H9 (cell line): ENCODE results near the gene ERC1. TPM values are rescaled to one million over a fixed set of nuclear protein-coding genes. Genes with fewer than 3 reads are reported as not detected.

Experiments
- DNase-seq: peaks from one replicate; pipeline ENCODE4 v3.0.0-alpha.2; 2017
- H2AFZ ChIP-seq: one replicate; pipeline ENCODE4 v1.6.1; 2013; ENCODE audit warnings: mild to moderate bottlenecking, low read length, control low read depth, moderate library complexity
- H2AK5ac ChIP-seq: 2 replicates; pipeline ENCODE4 v1.6.1; 2013; ENCODE audit warnings: low read length, control low read depth, mixed read lengths; ENCODE audit not compliant: insufficient read length
- H2BK120ac ChIP-seq: one replicate; pipeline ENCODE4 v1.6.1; 2013; ENCODE audit warnings: low read depth, mild to moderate bottlenecking, low read length, control low read depth, inconsistent platforms; ENCODE audit not compliant: poor library complexity, severe bottlenecking
- H2BK12ac ChIP-seq: 2 replicates; pipeline ENCODE4 v1.6.1; 2013; ENCODE audit warnings: low read length, control low read depth, mixed read lengths, low read depth; ENCODE audit not compliant: insufficient read length
- H2BK15ac ChIP-seq: 2 replicates; pipeline ENCODE4 v1.6.1; 2013; ENCODE audit warnings: low read depth, low read length, control low read depth
- H2BK20ac ChIP-seq: one replicate; pipeline ENCODE4 v1.6.1; 2013; ENCODE audit warnings: low read depth, mild to moderate bottlenecking, low read length, control low read depth, inconsistent platforms; ENCODE audit not compliant: poor library complexity, severe bottlenecking
- H2BK5ac ChIP-seq: 2 replicates; pipeline ENCODE4 v1.6.1; 2013; ENCODE audit warnings: low read length, control low read depth, mixed read lengths; ENCODE audit not compliant: insufficient read length
- H3K14ac ChIP-seq: 2 replicates; pipeline ENCODE4 v1.6.1; 2013; ENCODE audit warnings: low read length, control low read depth; ENCODE audit not compliant: insufficient read depth
- H3K18ac ChIP-seq: 2 replicates; pipeline ENCODE4 v1.6.1; 2013; ENCODE audit warnings: low read depth, mild to moderate bottlenecking, mixed read lengths, low read length, control low read depth; ENCODE audit not compliant: insufficient read length
- H3K23ac ChIP-seq: 2 replicates; pipeline ENCODE4 v1.6.1; 2013; ENCODE audit warnings: low read length, control low read depth, mixed read lengths, low read depth; ENCODE audit not compliant: insufficient read length
- H3K23me2 ChIP-seq: 2 replicates; pipeline ENCODE4 v1.6.1; 2013; ENCODE audit warnings: low read depth, mild to moderate bottlenecking, mixed read lengths, low read length, control low read depth; ENCODE audit not compliant: insufficient read length, poor library complexity, severe bottlenecking
- H3K27ac ChIP-seq: 2 replicates; pipeline ENCODE4 v1.5.1; 2013; ENCODE audit warnings: low read length, control low read depth, mixed read lengths, low read depth; ENCODE audit not compliant: insufficient read length
- H3K27me3 ChIP-seq: 2 replicates; pipeline ENCODE4 v1.6.1; 2013; ENCODE audit warnings: low read length, control low read depth, inconsistent platforms; ENCODE audit not compliant: insufficient read depth
- H3K4ac ChIP-seq: 2 replicates; pipeline ENCODE4 v1.6.1; 2013; ENCODE audit warnings: low read depth, mild to moderate bottlenecking, control low read depth, inconsistent platforms, low read length, moderate library complexity
- H3K4me1 ChIP-seq: 2 replicates; pipeline ENCODE4 v1.6.1; 2013; ENCODE audit warnings: low read length, control low read depth, inconsistent platforms; ENCODE audit not compliant: insufficient read depth
- H3K4me2 ChIP-seq: 2 replicates; pipeline ENCODE4 v1.6.1; 2013; ENCODE audit warnings: low read length, control low read depth, mixed read lengths; ENCODE audit not compliant: insufficient read length, insufficient read depth
- H3K56ac ChIP-seq: 2 replicates; pipeline ENCODE4 v1.6.1; 2013; ENCODE audit warnings: low read depth, mild to moderate bottlenecking, mixed read lengths, low read length, control low read depth; ENCODE audit not compliant: insufficient read length
- H3K79me1 ChIP-seq: 2 replicates; pipeline ENCODE4 v1.6.1; 2013; ENCODE audit warnings: low read depth, mild to moderate bottlenecking, moderate library complexity, low read length, control low read depth, inconsistent platforms; ENCODE audit not compliant: insufficient read depth, poor library complexity, severe bottlenecking
- H3K79me2 ChIP-seq: 2 replicates; pipeline ENCODE4 v1.6.1; 2013; ENCODE audit warnings: low read length, control low read depth, inconsistent platforms; ENCODE audit not compliant: insufficient read depth
- H3K9ac ChIP-seq: 2 replicates; pipeline ENCODE4 v1.6.1; 2013; ENCODE audit warnings: low read length, control low read depth, mixed read lengths; ENCODE audit not compliant: insufficient read length; ENCODE audit errors: extremely low read depth
- H3K9me3 ChIP-seq: one replicate; pipeline ENCODE4 v1.6.1; 2013; ENCODE audit warnings: low read depth, low read length, inconsistent platforms; ENCODE audit not compliant: control insufficient read depth
- H3T11ph ChIP-seq: one replicate; pipeline ENCODE4 v1.6.1; 2013; ENCODE audit warnings: mild to moderate bottlenecking, low read length, control low read depth, inconsistent platforms
- H4K20me1 ChIP-seq: one replicate; pipeline ENCODE4 v1.6.1; 2013; ENCODE audit not compliant: control insufficient read depth, insufficient read length, insufficient read depth
- H4K5ac ChIP-seq: 2 replicates; pipeline ENCODE4 v1.6.1; 2013; ENCODE audit warnings: low read depth, mild to moderate bottlenecking, mixed read lengths, low read length, control low read depth; ENCODE audit not compliant: insufficient read length
- H4K8ac ChIP-seq: replicated peaks from 2 replicates; pipeline ENCODE4 v1.6.1; 2013; ENCODE audit warnings: low read length, control low read depth, mixed read lengths, low read depth; ENCODE audit not compliant: insufficient read length
- H4K91ac ChIP-seq: 2 replicates; pipeline ENCODE4 v1.6.1; 2013; ENCODE audit warnings: low read depth, mild to moderate bottlenecking, moderate library complexity, mixed read lengths, low read length, control low read depth; ENCODE audit not compliant: insufficient read length
- H3K27ac Mint-ChIP-seq, 3 experiments: 2 replicates in 2 of 3; 3 replicates in 1 of 3; pipeline ENCODE4 v1.8.0; 2020 to 2021; ENCODE audit warnings: mixed read lengths in 3 of 3, mild to moderate bottlenecking in 1 of 3, moderate library complexity in 1 of 3
- H3K27me3 Mint-ChIP-seq: 2 replicates; pipeline ENCODE4 v1.8.0; 2021; ENCODE audit warnings: low read depth, mild to moderate bottlenecking, moderate library complexity, mixed read lengths
- H3K36me3 Mint-ChIP-seq, 3 experiments: 2 replicates in 2 of 3; 3 replicates in 1 of 3; pipeline ENCODE4 v1.8.0; 2020 to 2021; ENCODE audit warnings: low read depth in 3 of 3, mixed read lengths in 3 of 3; ENCODE audit not compliant: insufficient read depth in 1 of 3
- H3K4me1 Mint-ChIP-seq, 2 experiments: 2 replicates each; pipeline ENCODE4 v1.8.0; 2020; ENCODE audit warnings: mixed read lengths in 2 of 2
- H3K4me3 Mint-ChIP-seq, 2 experiments: 2 replicates in 1 of 2; 3 replicates in 1 of 2; pipeline ENCODE4 v1.8.0; 2020 to 2021; ENCODE audit warnings: mild to moderate bottlenecking in 2 of 2, mixed read lengths in 2 of 2, moderate library complexity in 1 of 2
- H3K9me3 Mint-ChIP-seq, 2 experiments: 2 replicates in 1 of 2; 3 replicates in 1 of 2; pipeline ENCODE4 v1.8.0; 2020; ENCODE audit warnings: mild to moderate bottlenecking in 2 of 2, mixed read lengths in 2 of 2, moderate library complexity in 1 of 2
- CTCF ChIP-seq: fragments of 200-600 bp; sonication (generic); conservative IDR thresholded peaks from 3 replicates; pipeline ENCODE4 v1.8.0; 2021; ENCODE audit warnings: antibody characterized with exemption, mild to moderate bottlenecking
- WGBS: extraction: QIAGEN DNeasy Blood & Tissue Kit; methylation state at CpG from one replicate; pipeline ENCODE4 v1.1.7; 2013; ENCODE audit warnings: missing lambda C conversion rate, low lambda C conversion rate, mixed read lengths; ENCODE audit not compliant: insufficient read length; ENCODE audit errors: extremely low coverage; 5-methylcytosine and 5-hydroxymethylcytosine counted together
- total RNA-seq: library from RNA; stranded (reverse); gene quantifications from 2 replicates; pipeline ENCODE4 v1.2.1, GENCODE V29; 2021

The ERC1 gene
- total RNA-seq, 1 experiment from 2014 or later = 51.2 TPM

GRCh38 chr12:1309613-1310012, 318.6 kb downstream of the ERC1 start:
- no peak overlapping the region for H2BK5ac ChIP-seq
- H2BK15ac ChIP-seq = no peak overlapping the region
- peaks cover 0 to 9% (median 0%) of the 10 kb centered on the region in 3 experiments; a peak in 3 of 7 replicates for H3K36me3 Mint-ChIP-seq
- no peak overlapping the region for H3T11ph ChIP-seq
- H3K27me3 ChIP-seq = no peaks in the 10 kb centered on the region
- no peak overlapping the region for H3K18ac ChIP-seq
- H3K9ac ChIP-seq = no peak overlapping the region
- H3K79me1 ChIP-seq = no peaks in the 10 kb centered on the region
- no peaks in the 10 kb centered on the region for H3K79me2 ChIP-seq
- H3K56ac ChIP-seq = no peak overlapping the region
- H3K27ac Mint-ChIP-seq = no peak overlapping the region
- no peak overlapping the region for H2BK120ac ChIP-seq
- no peak overlapping the region for H2AK5ac ChIP-seq
- no peak for DNase-seq
- H3K23ac ChIP-seq = no peak overlapping the region
- no peak for TF ChIP-seq CTCF
- H2BK20ac ChIP-seq = no peak overlapping the region
- H4K5ac ChIP-seq = no peak overlapping the region
- no peaks in the 10 kb centered on the region for H3K27me3 Mint-ChIP-seq
- H3K27ac ChIP-seq = no peak overlapping the region
- no peaks in the 10 kb centered on the region for H4K20me1 ChIP-seq
- H3K4me1 Mint-ChIP-seq = no peaks in the 10 kb centered on the region
- no peak overlapping the region for H4K8ac ChIP-seq
- no CpG with 5 or more reads among the region's 8 CpGs for WGBS
- H2BK12ac ChIP-seq = no peak overlapping the region
- no peak overlapping the region for H4K91ac ChIP-seq
- no peak overlapping the region for H3K4me3 Mint-ChIP-seq
- no peak overlapping the region for H3K4me2 ChIP-seq
- no peak overlapping the region for H3K14ac ChIP-seq
- H2AFZ ChIP-seq = no peak overlapping the region
- no peaks in the 10 kb centered on the region for H3K4me1 ChIP-seq
- H3K4ac ChIP-seq = no peak overlapping the region
- no peaks in the 10 kb centered on the region for H3K9me3 Mint-ChIP-seq
- H3K9me3 ChIP-seq = no peaks in the 10 kb centered on the region
- no peaks in the 10 kb centered on the region for H3K23me2 ChIP-seq
